ENCODE data around the gene MEAF6.

MEAF6 gene

GRCh38 chr1:37517569-37517968 lies 3.0 kb upstream of the MEAF6 start:
- Histone ChIP-seq H4K20me1 (ENCODE audit: insufficient read depth) (no peaks in the 10 kb centered on the region), H3K36me3 (ENCODE audit: insufficient read depth) (no peaks in the 10 kb centered on the region; the same call in 1 of the 2 replicates), H3K27ac (no peak overlapping the region), H3K27me3 (ENCODE audit: insufficient read depth, low read depth) (no peaks in the 10 kb centered on the region), H3K79me2 (ENCODE audit: insufficient read depth, low read depth) (peaks cover 13% of the 10 kb centered on the region; the same call in 1 of the 2 replicates), H3K4me3 (IDR thresholded peaks at IDR 0.05; ENCODE audit: insufficient read depth, low read depth, low read length) (no peak overlapping the region), H3K4me2 (no peak overlapping the region), H3K4me1 (ENCODE audit: low read depth, poor library complexity, severe bottlenecking) (peaks cover 16% of the 10 kb centered on the region), H3K9ac (no peak overlapping the region), H2AFZ (ENCODE audit: low read depth) (no peak overlapping the region)
- no peak for TF ChIP-seq CTCF (conservative IDR thresholded peaks at IDR 0.05; ENCODE audit: low read depth, low read length)

DNA sequence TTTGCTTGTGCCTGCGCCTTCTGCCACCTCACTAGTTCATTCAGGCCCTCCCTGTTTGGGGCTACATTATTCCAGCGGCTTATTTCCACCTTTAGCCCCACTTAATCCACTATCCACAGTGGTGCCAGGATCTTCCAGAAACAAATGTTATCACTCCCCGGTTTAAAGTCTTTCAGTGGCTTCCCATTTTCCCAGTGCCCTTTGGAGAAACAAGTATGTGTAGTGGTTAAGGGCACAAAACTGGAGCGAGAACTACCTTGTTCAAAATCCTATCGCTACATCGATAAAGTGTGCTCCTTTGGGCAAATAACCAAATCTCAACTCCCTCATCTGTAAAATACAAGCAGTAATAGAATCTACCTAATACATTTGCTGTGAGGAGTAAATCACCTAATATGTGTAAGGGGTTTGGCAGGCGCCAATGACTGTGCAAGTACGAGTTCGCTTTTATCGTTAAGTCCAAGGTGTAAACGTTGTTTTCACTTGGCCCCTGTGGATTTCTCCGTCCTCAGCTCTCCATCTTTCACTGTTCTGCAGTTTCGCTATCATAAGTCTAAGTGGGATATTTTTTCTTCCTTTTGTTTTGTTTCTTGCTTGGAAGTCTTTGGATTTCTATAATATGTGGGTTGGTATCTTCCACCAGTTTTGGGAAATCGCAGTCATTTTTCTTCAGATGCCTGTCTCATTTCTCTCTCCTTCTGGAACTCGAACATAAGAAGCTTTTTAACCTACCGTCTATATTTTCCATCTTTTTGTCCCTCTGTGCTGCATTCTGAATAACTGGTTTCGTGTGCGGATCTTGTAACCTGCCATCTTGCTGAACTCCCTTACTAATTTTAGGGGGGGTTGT lies 844 bp upstream of the MEAF6 start:
- peak overlapping the region; percentile 44; the same call in 1 of the 2 replicates for H3K27ac ChIP-seq
- peaks cover 14% of the 10 kb centered on the region; the same call in 1 of the 2 replicates for H3K79me2 ChIP-seq (ENCODE audit: insufficient read depth, low read depth)
- H3K4me3 ChIP-seq (IDR thresholded peaks at IDR 0.05; ENCODE audit: insufficient read depth, low read depth, low read length): no peak overlapping the region
- H2AFZ ChIP-seq (ENCODE audit: low read depth): peak overlapping the region; percentile 95
- no peaks in the 10 kb centered on the region for H4K20me1 ChIP-seq (ENCODE audit: insufficient read depth)
- H3K4me1 ChIP-seq (ENCODE audit: low read depth, poor library complexity, severe bottlenecking): peaks cover 18% of the 10 kb centered on the region
- H3K27me3 ChIP-seq (ENCODE audit: insufficient read depth, low read depth): no peaks in the 10 kb centered on the region
- H3K4me2 ChIP-seq: peak overlapping the region; percentile 64
- no peaks in the 10 kb centered on the region; the same call in 1 of the 2 replicates for H3K36me3 ChIP-seq (ENCODE audit: insufficient read depth)
- H3K9ac ChIP-seq: peak overlapping the region; percentile 53; the same call in 1 of the 2 replicates
- no peak for TF ChIP-seq CTCF (conservative IDR thresholded peaks at IDR 0.05; ENCODE audit: low read depth, low read length)

DNA sequence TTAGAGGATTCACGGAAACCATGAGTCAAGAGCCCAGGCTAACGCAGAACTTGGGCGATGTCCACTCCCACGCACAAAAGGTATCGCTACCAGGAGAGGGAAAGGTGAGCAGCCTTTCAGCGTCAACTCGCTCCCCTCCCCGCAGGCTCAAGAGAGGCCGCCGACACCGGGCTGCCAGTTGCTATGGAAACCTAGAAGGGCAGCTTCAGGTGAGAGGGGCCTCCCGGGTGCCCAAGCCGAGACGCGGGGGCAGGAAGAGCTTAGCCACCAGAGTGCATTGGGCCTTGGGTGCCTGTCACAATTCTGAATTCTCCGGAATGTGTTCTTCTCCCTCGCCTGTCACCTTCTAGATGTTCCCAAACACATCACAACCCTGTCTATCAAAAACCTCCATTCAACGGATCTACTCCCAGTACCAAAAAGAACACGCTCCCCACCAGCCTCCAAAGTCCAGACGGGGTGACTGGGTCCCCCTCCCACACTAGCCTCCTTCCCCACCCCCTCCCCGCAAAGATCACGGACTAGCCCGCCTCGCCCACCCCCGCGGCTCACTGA lies 694 bp downstream of the MEAF6 start:
- Histone ChIP-seq H2AFZ (ENCODE audit: low read depth) (peak overlapping the region; percentile 95), H3K79me2 (ENCODE audit: insufficient read depth, low read depth) (peaks cover 14% of the 10 kb centered on the region; the same call in 1 of the 2 replicates), H3K27ac (peak overlapping the region; percentile 44; the same call in 1 of the 2 replicates), H3K4me1 (ENCODE audit: low read depth, poor library complexity, severe bottlenecking) (peaks cover 31% of the 10 kb centered on the region), H3K36me3 (ENCODE audit: insufficient read depth) (no peaks in the 10 kb centered on the region; the same call in 1 of the 2 replicates), H3K4me3 (IDR thresholded peaks at IDR 0.05; ENCODE audit: insufficient read depth, low read depth, low read length) (no peak overlapping the region), H3K27me3 (ENCODE audit: insufficient read depth, low read depth) (no peaks in the 10 kb centered on the region), H3K9ac (peak overlapping the region; percentile 53; the same call in 1 of the 2 replicates), H4K20me1 (ENCODE audit: insufficient read depth) (no peaks in the 10 kb centered on the region), H3K4me2 (peak overlapping the region; percentile 80)
- TF ChIP-seq CTCF (conservative IDR thresholded peaks at IDR 0.05; ENCODE audit: low read depth, low read length): no peak

DNA sequence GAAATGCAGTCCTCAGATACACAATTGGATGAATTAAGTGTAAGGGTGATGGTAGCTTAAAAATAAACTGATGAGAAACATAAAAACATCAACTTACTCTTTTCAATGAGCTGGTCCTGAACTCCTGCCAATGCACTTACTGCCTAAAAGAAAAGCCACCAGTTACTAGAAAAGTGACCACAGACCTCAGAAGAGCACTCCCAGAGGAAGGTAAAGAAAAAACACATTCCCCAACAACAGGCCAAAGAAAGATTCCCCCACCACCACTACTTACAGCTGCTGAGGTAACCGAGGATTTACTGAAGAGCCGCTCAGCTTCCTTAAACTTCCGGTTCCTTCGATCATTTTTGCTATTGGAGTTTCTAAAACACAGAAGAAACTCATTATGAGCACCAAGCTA lies 5.4 kb downstream of the MEAF6 start:
- peaks cover 14% of the 10 kb centered on the region; the same call in 1 of the 2 replicates for H3K79me2 ChIP-seq (ENCODE audit: insufficient read depth, low read depth)
- peaks cover 43% of the 10 kb centered on the region for H3K4me1 ChIP-seq (ENCODE audit: low read depth, poor library complexity, severe bottlenecking)
- H3K36me3 ChIP-seq (ENCODE audit: insufficient read depth): no peaks in the 10 kb centered on the region; the same call in 1 of the 2 replicates
- no peaks in the 10 kb centered on the region for H4K20me1 ChIP-seq (ENCODE audit: insufficient read depth)
- no peak overlapping the region for H3K9ac ChIP-seq
- peak overlapping the region; percentile 18; the same call in 1 of the 2 replicates for H3K27ac ChIP-seq
- H2AFZ ChIP-seq (ENCODE audit: low read depth): no peak overlapping the region
- no peak overlapping the region for H3K4me3 ChIP-seq (IDR thresholded peaks at IDR 0.05; ENCODE audit: insufficient read depth, low read depth, low read length)
- TF ChIP-seq CTCF (conservative IDR thresholded peaks at IDR 0.05; ENCODE audit: low read depth, low read length): peak; percentile 49; the same call in 1 of the 2 replicates
- peak overlapping the region; percentile 49 for H3K4me2 ChIP-seq
- H3K27me3 ChIP-seq (ENCODE audit: insufficient read depth, low read depth): no peaks in the 10 kb centered on the region
